ENCODE data around the gene JMY. TPM values are rescaled to one million over a fixed set of nuclear protein-coding genes. Genes with fewer than 3 reads are reported as not detected.

JMY gene
- total and polyA plus RNA-seq, 2 of the 8 experiments (the other 6 are each of a cell fraction or from before 2014, with no cell fraction given) = 2.8 to 13.9 TPM

GRCh38 chr5:79225441-79225840, 10.5 kb upstream of the JMY start:
- Histone ChIP-seq H3K4ac (replicated peaks; ENCODE audit: insufficient read length, low read depth, low read length) (no peak overlapping the region), H3K9me3 (ENCODE audit: insufficient read depth in 2 of 2, low read depth in 1 of 2, low read length in 1 of 2) (no peaks in the 10 kb centered on the region), H3K36me3 (ENCODE audit: control insufficient read depth in 2 of 4, insufficient read depth in 4 of 4, low read length in 3 of 4) (no peaks in the 10 kb centered on the region), H2AK5ac (ENCODE audit: low read depth, low read length) (no peak overlapping the region), H4K5ac (ENCODE audit: insufficient read length, low read depth, low read length) (no peak overlapping the region), H3K4me3 (ENCODE audit: extremely low read depth in 1 of 4, insufficient read depth in 2 of 4, low read depth in 3 of 4, low read length in 4 of 4) (no peak overlapping the region), H4K8ac (ENCODE audit: extremely low read depth, insufficient read depth, low read length) (no peak overlapping the region), H3K9ac (replicated peaks in 1 of 4; ENCODE audit: extremely low read depth in 1 of 4, low read depth in 3 of 4, low read length in 3 of 4) (no peak overlapping the region), H3K4me2 (ENCODE audit: insufficient read depth in 1 of 2, low read depth in 2 of 2, low read length in 2 of 2) (no peak overlapping the region), H2AFZ (ENCODE audit: low read length) (no peak overlapping the region), H3K79me1 (ENCODE audit: low read depth, low read length) (no peaks in the 10 kb centered on the region), H2BK15ac (ENCODE audit: low read length) (no peak overlapping the region), H2BK5ac (ENCODE audit: low read depth, low read length) (no peak overlapping the region), H3K56ac (replicated peaks; ENCODE audit: insufficient read length, low read depth, low read length) (no peak overlapping the region), H3K4me1 (replicated peaks in 1 of 4; ENCODE audit: control insufficient read depth in 3 of 4, insufficient read depth in 4 of 4, low read length in 3 of 4) (no peaks in the 10 kb centered on the region), H3K23me2 (ENCODE audit: low read depth, low read length) (no peaks in the 10 kb centered on the region), H3K79me2 (ENCODE audit: control insufficient read depth in 1 of 2, insufficient read depth in 2 of 2, low read length in 2 of 2) (no peaks in the 10 kb centered on the region), H4K20me1 (replicated peaks in 1 of 2; ENCODE audit: control insufficient read depth in 1 of 2, insufficient read depth in 2 of 2, low read length in 2 of 2) (no peaks in the 10 kb centered on the region), H2BK12ac (ENCODE audit: low read depth, low read length) (no peak overlapping the region), H3K14ac (ENCODE audit: insufficient read length) (no peak overlapping the region), H2BK120ac (replicated peaks; ENCODE audit: low read depth, low read length) (no peak overlapping the region), H3K18ac (ENCODE audit: extremely low read depth, low read length) (no peak overlapping the region), H2BK20ac (ENCODE audit: low read length) (no peak overlapping the region), H3K27ac (ENCODE audit: low read depth, low read length) (no peak overlapping the region), H4K91ac (replicated peaks; ENCODE audit: insufficient read length, low read length) (no peak overlapping the region), H3K23ac (ENCODE audit: insufficient read length) (no peak overlapping the region), H3K27me3 (replicated peaks in 1 of 4; ENCODE audit: control insufficient read depth in 3 of 4, extremely low read depth in 1 of 4, insufficient read depth in 3 of 4, low read length in 3 of 4) (no peaks in the 10 kb centered on the region)
- ChIA-PET CTCF (ENCODE audit: partially characterized antibody) (interaction anchor here (0.6 kb wide), 1 partner anchor 297 kb away, joined by 5 read pairs; no protein-coding TSS in a partner anchor), POLR2A (ENCODE audit: partially characterized antibody) (interaction anchor here (0.7 to 1.0 kb wide), 2 partner anchors 19 to 33 kb away, joined by 3 read pairs; no protein-coding TSS in a partner anchor)
- 87% methylated on average over 5 of the region's 5 CpGs; no CpG with 5 or more reads in 1 of the 2 experiments for WGBS, 2 experiments (ENCODE audit: extremely low coverage in 1 of 2, insufficient coverage in 1 of 2, insufficient read length in 1 of 2, insufficient replicate concordance in 2 of 2, low coverage in 1 of 2, low lambda C conversion rate in 2 of 2, missing lambda C conversion rate in 1 of 2)
- FAIRE-seq (no peak), DNase-seq (ENCODE audit: low read depth in 1 of 2, low spot score in 2 of 2) (no peak)
- no peak for TF ChIP-seq NRF1 (IDR thresholded peaks at IDR 0.05; ENCODE audit: low read depth, low read length)
- TF ChIP-seq RXRA (IDR thresholded peaks at IDR 0.05; ENCODE audit: insufficient read depth, low read depth, low read length) = no peak
- TF ChIP-seq POLR2A (IDR thresholded peaks at IDR 0.05; ENCODE audit: control extremely low read depth in 1 of 2, low read depth in 2 of 2, low read length in 2 of 2) = no peak
- no peak for TF ChIP-seq BCL11A (IDR thresholded peaks at IDR 0.05; ENCODE audit: low read depth in 2 of 2, low read length in 2 of 2)
- TF ChIP-seq CBX5 (IDR thresholded peaks at IDR 0.05; ENCODE audit: low read depth, low read length) = no peak
- no peak for TF ChIP-seq CHD1 (IDR thresholded peaks at IDR 0.05; ENCODE audit: low read depth, low read length)
- no peak for TF ChIP-seq PHF8 (conservative IDR thresholded peaks at IDR 0.05; ENCODE audit: low read depth, low read length)
- TF ChIP-seq RBBP5 (IDR thresholded peaks at IDR 0.05; ENCODE audit: borderline replicate concordance, low read depth, low read length) = no peak
- no peak for TF ChIP-seq MAX (IDR thresholded peaks at IDR 0.05)
- no peak for TF ChIP-seq SRF (IDR thresholded peaks at IDR 0.05; ENCODE audit: low read depth, low read length)
- no peak for TF ChIP-seq EGR1 (IDR thresholded peaks at IDR 0.05; ENCODE audit: borderline replicate concordance, low read depth, low read length)
- no peak for TF ChIP-seq BACH1 (IDR thresholded peaks at IDR 0.05; ENCODE audit: low read length)
- no peak for TF ChIP-seq SP1 (IDR thresholded peaks at IDR 0.05; ENCODE audit: low read depth, low read length)
- no peak for TF ChIP-seq SIRT6 (IDR thresholded peaks at IDR 0.05; ENCODE audit: low read length)
